Esophagus (tissue), 2 donors: ENCODE results near the gene TNRC18. TPM values are rescaled to one million over a fixed set of nuclear protein-coding genes. Genes with fewer than 3 reads are reported as not detected.
A peak's percentile ranks its signal among the peaks of the same experiment; 100 is the strongest.

Experiments used
- H3K27ac ChIP-seq, 2 donors: one replicate each; pipeline ENCODE4 v1.5.1; 2013; ENCODE audit warnings: low read depth in 2 of 2, mild to moderate bottlenecking in 2 of 2, inconsistent platforms in 1 of 2, low read length in 1 of 2, moderate library complexity in 1 of 2
- H3K27me3 ChIP-seq, 2 donors: one replicate each; pipeline ENCODE4 v1.6.1; 2013; ENCODE audit warnings: low read length in 2 of 2, control low read depth in 1 of 2, mild to moderate bottlenecking in 1 of 2; ENCODE audit not compliant: insufficient read depth in 2 of 2, control insufficient read depth in 1 of 2
- H3K36me3 ChIP-seq, 2 donors: one replicate each; pipeline ENCODE4 v1.6.1; 2013; ENCODE audit warnings: low read length in 1 of 2; ENCODE audit not compliant: control insufficient read depth in 2 of 2, insufficient read depth in 2 of 2
- H3K4me1 ChIP-seq, 2 donors: one replicate each; pipeline ENCODE4 v1.6.1; 2013; ENCODE audit warnings: low read length in 1 of 2; ENCODE audit not compliant: control insufficient read depth in 2 of 2, insufficient read depth in 2 of 2
- H3K4me3 ChIP-seq, 2 donors: one replicate each; pipeline ENCODE4 v1.5.1; 2013; ENCODE audit warnings: low read length in 2 of 2, mild to moderate bottlenecking in 2 of 2, low read depth in 1 of 2, moderate library complexity in 1 of 2
- H3K9me3 ChIP-seq, 2 donors: one replicate each; pipeline ENCODE4 v1.6.1; 2013; ENCODE audit warnings: mild to moderate bottlenecking in 2 of 2, low read depth in 1 of 2, low read length in 1 of 2, moderate library complexity in 1 of 2; ENCODE audit not compliant: control insufficient read depth in 2 of 2, insufficient read depth in 1 of 2
- WGBS, 2 donors: extraction: QIAGEN DNeasy Blood & Tissue Kit; methylation state at CpG; one replicate each; pipeline ENCODE4 v1.1.7; 2013; 5-methylcytosine and 5-hydroxymethylcytosine counted together
- polyA plus RNA-seq, 2 donors: library from polyadenylated mRNA; stranded (reverse); fragments of 200-250 nt; gene quantifications; one replicate each; pipeline ENCODE4 v1.2.3, GENCODE V29; 2013
- donor health status: healthy with polysubstance abuse.
- donor health status: Bipolar disorder and iron deficiency.

Gene TNRC18
- polyA plus RNA-seq, 2 donors = 18.0 to 34.0 TPM

DNA sequence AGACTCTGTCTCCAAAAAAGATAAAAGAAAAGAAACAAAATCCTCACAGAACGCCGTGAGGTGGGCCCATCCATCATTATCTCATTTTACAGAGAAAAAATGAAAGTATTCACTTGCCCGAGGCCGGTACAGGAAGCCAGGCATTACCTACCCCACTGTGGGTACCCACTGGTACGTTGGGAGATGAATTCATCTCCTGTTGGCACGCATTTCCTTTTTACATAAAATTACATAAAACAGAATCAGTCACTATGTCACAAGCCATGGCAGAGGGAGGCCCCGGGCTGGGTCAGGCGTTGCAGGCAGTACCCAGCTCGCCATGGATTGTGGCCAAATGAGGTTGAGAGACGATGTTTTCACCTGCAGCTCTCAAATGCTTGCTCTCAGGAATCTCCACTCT, 38.6 kb upstream of the TNRC18 start:
- WGBS, 2 donors = 76 to 79% methylated on average over 10 of the region's 10 CpGs
- Histone ChIP-seq H3K36me3 (no peaks in the 10 kb centered on the region), H3K4me3 (no peak overlapping the region), H3K9me3 (no peaks in the 10 kb centered on the region), H3K27me3 (no peaks in the 10 kb centered on the region), H3K27ac (no peak overlapping the region), H3K4me1 (no peaks in the 10 kb centered on the region)

DNA sequence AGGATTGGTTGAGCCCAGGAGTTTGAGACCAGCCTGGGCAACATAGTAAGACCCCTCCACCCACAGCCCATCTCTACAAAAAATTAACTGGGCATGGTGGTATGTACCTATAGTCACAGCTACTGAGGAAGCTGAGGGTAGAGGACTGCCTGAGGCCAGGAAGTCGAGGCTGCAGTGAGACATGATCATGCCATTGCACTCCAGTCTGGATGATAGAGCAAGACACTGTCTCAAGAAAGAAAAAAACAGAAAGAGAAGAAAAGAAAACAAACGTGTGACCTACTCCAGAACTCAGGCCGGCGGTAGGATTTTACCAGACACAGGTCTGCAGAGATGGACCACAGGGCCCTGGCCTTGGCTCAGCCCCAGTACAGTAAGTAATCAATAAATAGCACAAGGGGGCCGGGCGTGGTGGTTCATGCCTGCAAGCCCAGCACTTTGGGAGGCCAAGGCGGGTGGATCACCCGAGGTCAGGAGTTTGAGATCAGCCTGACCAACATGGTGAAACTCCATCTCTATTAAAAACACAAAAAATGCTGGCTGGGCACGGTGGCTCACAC, 35.4 kb upstream of the TNRC18 start:
- Histone ChIP-seq H3K9me3 (no peaks in the 10 kb centered on the region), H3K4me3 (no peak overlapping the region), H3K27ac (no peak overlapping the region), H3K36me3 (no peaks in the 10 kb centered on the region), H3K4me1 (no peaks in the 10 kb centered on the region), H3K27me3 (no peaks in the 10 kb centered on the region)
- WGBS, 2 donors = 85 to 89% methylated on average over 9 of the region's 9 CpGs

DNA sequence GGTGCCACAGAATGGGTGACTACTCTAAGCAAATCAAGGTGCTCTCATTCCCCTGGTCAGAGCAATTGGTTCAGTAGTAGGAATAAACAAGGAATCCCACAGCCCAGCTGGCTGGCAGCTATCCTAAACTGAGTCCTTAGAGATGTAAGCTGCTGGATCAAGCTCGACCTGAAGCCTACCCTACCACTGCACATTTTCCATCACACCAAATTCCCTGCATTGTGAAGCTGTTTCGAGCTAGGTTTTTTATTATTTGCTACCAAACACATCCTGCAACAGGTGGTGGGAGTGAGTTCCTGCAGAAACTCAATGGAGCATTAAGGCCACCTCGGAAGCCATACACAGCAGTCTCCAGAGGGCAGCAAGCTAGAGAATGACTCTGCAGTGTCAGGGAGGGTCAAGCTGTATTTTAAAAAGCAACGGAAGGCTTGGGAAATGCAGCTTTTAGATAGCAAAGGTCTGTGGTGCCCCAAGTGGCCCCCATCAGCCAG, 33.7 kb upstream of the TNRC18 start:
- Histone ChIP-seq H3K4me3 (no peak overlapping the region), H3K27me3 (no peaks in the 10 kb centered on the region), H3K4me1 (no peaks in the 10 kb centered on the region), H3K9me3 (no peaks in the 10 kb centered on the region), H3K36me3 (no peaks in the 10 kb centered on the region), H3K27ac (peak overlapping the region in 1 of 2 donors; percentile 13)
- 70 to 73% methylated on average over 4 of the region's 4 CpGs for whole genome bisulfite sequencing, 2 donors

DNA sequence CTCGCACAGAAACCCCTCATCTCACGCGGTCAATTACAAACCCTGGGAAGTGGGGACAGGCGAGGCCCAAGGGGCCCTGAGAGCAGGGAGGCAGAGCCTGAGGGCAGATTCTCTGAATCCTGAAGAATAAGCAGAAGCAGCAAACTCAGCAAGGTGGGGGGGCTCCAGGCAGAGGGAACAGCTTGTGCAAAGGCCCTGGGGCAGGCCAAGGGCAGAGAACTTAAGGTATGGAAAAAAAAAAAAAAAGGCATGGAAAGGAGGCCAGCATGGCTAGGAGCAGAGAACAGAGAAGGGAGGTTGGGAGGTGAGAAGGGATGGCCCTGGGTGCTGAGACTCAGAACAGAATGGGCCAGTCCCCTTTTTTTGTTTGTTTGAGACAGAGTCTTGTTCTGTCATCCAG, 32.8 kb upstream of the TNRC18 start:
- H3K9me3 ChIP-seq = no peaks in the 10 kb centered on the region

DNA sequence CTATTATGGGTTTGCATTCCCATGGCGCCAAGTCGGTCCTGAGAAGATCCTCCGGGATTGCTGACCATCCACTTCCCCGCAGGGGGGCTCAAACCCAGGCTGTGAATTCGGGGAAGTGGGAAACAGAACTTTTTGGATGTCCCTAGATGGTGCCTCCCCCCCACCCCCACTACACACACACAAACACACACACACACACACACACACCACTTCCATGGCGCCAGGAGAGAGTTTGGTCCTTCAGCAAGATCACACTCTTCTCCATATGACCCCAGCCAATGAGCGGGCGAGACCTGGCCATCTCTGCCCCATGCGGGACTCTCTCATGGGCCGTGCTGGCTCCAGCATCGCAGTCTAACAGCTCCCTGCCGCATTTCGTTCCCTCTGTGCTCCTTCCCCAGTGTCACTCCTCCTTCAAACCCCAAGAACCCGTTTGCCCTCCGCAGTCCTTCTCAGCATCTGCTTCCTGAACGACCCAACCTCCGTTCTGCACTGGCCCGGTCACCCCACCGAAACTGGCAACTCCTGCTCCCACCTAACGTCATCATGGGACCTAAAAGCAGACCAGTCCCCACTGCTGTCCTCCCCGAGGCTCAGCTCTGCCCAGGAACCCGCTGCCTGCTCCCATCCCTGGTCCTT, 32.1 kb upstream of the TNRC18 start:
- H3K27me3 ChIP-seq = no peaks in the 10 kb centered on the region
- H3K9me3 ChIP-seq = no peaks in the 10 kb centered on the region
- WGBS, 2 donors = 76% methylated on average over 22 of the region's 22 CpGs
- no peaks in the 10 kb centered on the region for H3K4me1 ChIP-seq
- H3K36me3 ChIP-seq = no peaks in the 10 kb centered on the region
- no peak overlapping the region for H3K27ac ChIP-seq
- H3K4me3 ChIP-seq = no peak overlapping the region

More for the DNA sequence above, 32.8 kb upstream of the TNRC18 start:
- Histone ChIP-seq H3K27me3 (no peaks in the 10 kb centered on the region), H3K4me1 (no peaks in the 10 kb centered on the region), H3K27ac (no peak overlapping the region), H3K36me3 (no peaks in the 10 kb centered on the region), H3K4me3 (no peak overlapping the region)
- 96 to 97% methylated on average over 4 of the region's 4 CpGs for WGBS, 2 donors

DNA sequence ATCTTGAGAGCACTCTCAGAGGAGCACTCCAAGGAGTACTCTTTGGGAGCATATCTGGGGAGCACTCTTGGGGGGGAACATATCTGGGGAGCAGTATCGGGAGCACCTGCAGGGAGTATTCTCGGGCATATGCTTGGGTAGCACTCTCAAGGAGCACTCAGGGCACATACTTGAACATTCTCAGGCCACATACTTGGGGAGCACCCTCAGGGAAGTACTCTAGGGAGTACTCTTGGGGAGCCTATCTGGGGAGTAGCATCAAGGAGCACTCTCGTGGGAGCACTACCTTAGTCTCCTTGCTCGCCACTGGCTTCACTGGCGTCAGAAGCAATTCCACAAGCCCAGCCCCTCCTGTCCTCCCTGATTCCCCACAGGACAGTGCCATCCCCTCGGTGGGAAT, 31.5 kb upstream of the TNRC18 start:
- 78 to 87% methylated on average over 6 of the region's 6 CpGs for WGBS, 2 donors
- no peak overlapping the region for H3K27ac ChIP-seq

DNA sequence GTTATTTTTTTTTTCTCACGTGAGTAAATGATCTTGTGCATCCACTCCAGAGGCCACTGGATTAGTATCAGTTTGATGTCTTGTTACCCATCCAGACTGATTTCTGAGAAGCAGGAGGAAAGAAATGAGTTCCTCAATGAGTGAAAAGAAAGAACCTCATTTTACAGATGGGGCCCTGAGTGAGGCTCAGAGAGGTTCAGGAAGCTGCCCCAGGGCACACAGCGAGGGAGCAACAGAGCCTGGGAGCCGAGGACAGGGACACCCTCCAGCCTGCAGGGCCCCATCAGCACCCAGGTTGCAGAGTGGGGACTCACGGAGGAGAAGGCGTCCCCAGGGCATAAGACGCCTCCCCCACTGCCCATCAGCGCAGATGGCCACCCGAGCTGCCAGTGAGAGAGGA, 30.9 kb upstream of the TNRC18 start:
- Histone ChIP-seq H3K36me3 (no peaks in the 10 kb centered on the region), H3K27ac (no peak overlapping the region), H3K27me3 (no peaks in the 10 kb centered on the region), H3K9me3 (no peaks in the 10 kb centered on the region), H3K4me3 (no peak overlapping the region), H3K4me1 (no peaks in the 10 kb centered on the region)
- WGBS, 2 donors = 81 to 83% methylated on average over 8 of the region's 8 CpGs

More for the DNA sequence above, 31.5 kb upstream of the TNRC18 start:
- Histone ChIP-seq H3K9me3 (no peaks in the 10 kb centered on the region), H3K36me3 (no peaks in the 10 kb centered on the region), H3K4me1 (no peaks in the 10 kb centered on the region), H3K4me3 (no peak overlapping the region), H3K27me3 (no peaks in the 10 kb centered on the region)

DNA sequence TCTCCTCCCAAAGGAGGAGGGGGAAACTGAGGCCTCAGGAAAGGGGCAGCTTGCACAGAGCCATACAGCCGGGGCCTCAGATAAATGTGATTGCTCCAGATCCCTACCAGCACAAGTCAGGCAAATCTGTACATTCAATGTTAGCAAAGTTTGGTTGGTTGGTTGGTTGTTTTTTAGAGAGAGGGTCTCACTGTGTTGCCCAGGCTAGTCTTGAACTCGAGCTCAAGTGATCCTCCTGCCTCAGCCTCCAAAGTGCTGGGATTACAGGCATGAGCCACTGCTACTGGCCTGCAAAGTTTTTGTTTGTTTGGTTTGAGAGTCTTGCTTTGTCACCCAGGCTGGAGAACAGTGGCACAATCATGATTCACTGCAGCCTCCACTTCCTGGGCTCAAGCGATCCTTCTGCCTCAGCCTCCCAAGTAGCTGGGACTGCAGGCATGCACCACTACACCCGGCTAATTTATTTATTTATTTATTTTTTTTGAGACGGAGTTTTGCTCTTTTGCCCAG, 30.0 kb upstream of the TNRC18 start:
- Histone ChIP-seq H3K4me3 (no peak overlapping the region), H3K36me3 (no peaks in the 10 kb centered on the region)
- 68 to 83% methylated on average over 5 of the region's 5 CpGs for WGBS, 2 donors

DNA sequence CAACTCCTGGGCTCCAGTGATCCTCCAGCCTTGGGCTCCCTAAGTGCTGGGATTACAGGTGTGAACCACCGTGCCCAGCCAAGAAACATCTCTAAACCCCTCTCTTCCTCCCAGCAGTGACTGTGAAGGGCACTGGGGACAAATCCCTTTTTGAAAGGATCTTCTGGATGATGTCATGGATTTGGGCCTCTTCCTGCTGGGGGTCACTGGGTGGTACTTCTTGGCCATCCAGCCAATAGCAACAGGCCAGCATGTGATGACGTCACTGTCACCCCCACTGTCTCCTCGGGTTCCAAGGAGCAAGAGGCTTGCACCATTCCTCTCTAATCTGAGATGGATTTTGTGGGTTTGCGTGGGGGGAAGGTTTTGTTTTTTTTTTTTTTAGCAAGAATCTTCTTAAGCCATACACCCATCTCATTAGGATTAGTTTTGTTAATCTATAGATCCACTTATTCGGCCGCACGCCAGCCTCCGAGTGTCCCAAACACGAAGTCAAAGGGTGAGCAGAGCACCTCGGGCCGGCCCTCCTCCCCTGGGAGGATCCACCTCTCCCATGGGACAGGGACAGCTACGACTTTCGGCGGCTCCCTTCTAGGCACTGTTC, 29.4 kb upstream of the TNRC18 start:
- H3K4me3 ChIP-seq = no peak overlapping the region
- no peaks in the 10 kb centered on the region for H3K9me3 ChIP-seq
- 61% methylated on average over 14 of the region's 14 CpGs for WGBS, 2 donors
- H3K4me1 ChIP-seq = peaks cover 0 to 1% of the 10 kb centered on the region in 2 donors
- H3K27me3 ChIP-seq = no peaks in the 10 kb centered on the region
- no peak overlapping the region for H3K27ac ChIP-seq
- H3K36me3 ChIP-seq = no peaks in the 10 kb centered on the region

More for the DNA sequence above, 30.0 kb upstream of the TNRC18 start:
- Histone ChIP-seq H3K9me3 (no peaks in the 10 kb centered on the region), H3K27me3 (no peaks in the 10 kb centered on the region), H3K4me1 (no peaks in the 10 kb centered on the region), H3K27ac (no peak overlapping the region)
